Measurements from ENCODE around the gene SLC22A4. TPM values are rescaled to one million over a fixed set of nuclear protein-coding genes. Genes with fewer than 3 reads are reported as not detected.

SLC22A4 gene
- total and polyA plus RNA-seq, 5 donors from 2014 or later = not detected

GRCh38 chr5:132354381-132355139 lies 60.4 kb downstream of the SLC22A4 start:
- peaks cover 7% of the 10 kb centered on the region for H3K36me3 Mint-ChIP-seq
- no peaks in the 10 kb centered on the region for H3K36me3 ChIP-seq (ENCODE audit: control insufficient read depth, insufficient read depth, low read length)
- no peak overlapping the region for H3K4me3 Mint-ChIP-seq
- no peaks in the 10 kb centered on the region for H3K27me3 Mint-ChIP-seq
- no peak overlapping the region for H3K27ac ChIP-seq (ENCODE audit: insufficient read depth, low read length, poor library complexity, severe bottlenecking)
- ATAC-seq (ENCODE audit: low read depth in 2 of 2) = no peak
- no peak overlapping the region for H3K27ac Mint-ChIP-seq
- no peak for DNase-seq
- no peaks in the 10 kb centered on the region for H3K4me1 ChIP-seq (ENCODE audit: control insufficient read depth, insufficient read depth, low read length, poor library complexity, severe bottlenecking)
- no peak overlapping the region for H3K4me3 ChIP-seq (ENCODE audit: low read depth, low read length)
- no peaks in the 10 kb centered on the region for H3K4me1 Mint-ChIP-seq
- peaks cover 4% of the 10 kb centered on the region for H3K27me3 ChIP-seq (ENCODE audit: control insufficient read depth, insufficient read depth, low read length)
- H3K9me3 ChIP-seq (ENCODE audit: control insufficient read depth in 2 of 2, low read length in 2 of 2) = no peaks in the 10 kb centered on the region
- peaks cover 0 to 2% (median 0%) of the 10 kb centered on the region in 7 donors for H3K9me3 Mint-ChIP-seq

- Mint-ChIP-seq H3K4me3 (no peak overlapping the region), H3K27ac (no peak overlapping the region), H3K36me3 (peaks cover 7% of the 10 kb centered on the region), H3K4me1 (no peaks in the 10 kb centered on the region), H3K9me3 (peaks cover 0 to 2% (median 0%) of the 10 kb centered on the region in 7 donors), H3K27me3 (no peaks in the 10 kb centered on the region)
- DNase-seq (no peak), ATAC-seq (ENCODE audit: low read depth in 2 of 2) (no peak)
- no peaks in the 10 kb centered on the region for H3K9me3 ChIP-seq (ENCODE audit: control insufficient read depth in 2 of 2, low read length in 2 of 2)
- no peak overlapping the region for H3K27ac ChIP-seq (ENCODE audit: insufficient read depth, low read length, poor library complexity, severe bottlenecking)
- H3K36me3 ChIP-seq (ENCODE audit: control insufficient read depth, insufficient read depth, low read length) = no peaks in the 10 kb centered on the region
- H3K4me1 ChIP-seq (ENCODE audit: control insufficient read depth, insufficient read depth, low read length, poor library complexity, severe bottlenecking) = no peaks in the 10 kb centered on the region
- no peak overlapping the region for H3K4me3 ChIP-seq (ENCODE audit: low read depth, low read length)
- H3K27me3 ChIP-seq (ENCODE audit: control insufficient read depth, insufficient read depth, low read length) = peaks cover 4% of the 10 kb centered on the region
Observed at GRCh38 chr5:132355140-132355765, 61.1 kb downstream of the SLC22A4 start.

GRCh38 chr5:132358775-132359174 lies 64.6 kb downstream of the SLC22A4 start:
- H3K36me3 Mint-ChIP-seq = peaks cover 12% of the 10 kb centered on the region
- no peak overlapping the region for H3K27ac ChIP-seq (ENCODE audit: insufficient read depth, low read length, poor library complexity, severe bottlenecking)
- no peak for DNase-seq
- no peaks in the 10 kb centered on the region for H3K36me3 ChIP-seq (ENCODE audit: control insufficient read depth, insufficient read depth, low read length)
- no peaks in the 10 kb centered on the region for H3K27me3 Mint-ChIP-seq
- H3K4me3 ChIP-seq (ENCODE audit: low read depth, low read length) = no peak overlapping the region
- no peaks in the 10 kb centered on the region for H3K27me3 ChIP-seq (ENCODE audit: control insufficient read depth, insufficient read depth, low read length)
- no peak for ATAC-seq (ENCODE audit: low read depth in 2 of 2)
- no peaks in the 10 kb centered on the region for H3K9me3 Mint-ChIP-seq
- no peak overlapping the region for H3K4me3 Mint-ChIP-seq
- no peak overlapping the region for H3K27ac Mint-ChIP-seq
- H3K4me1 ChIP-seq (ENCODE audit: control insufficient read depth, insufficient read depth, low read length, poor library complexity, severe bottlenecking) = no peaks in the 10 kb centered on the region
- no peaks in the 10 kb centered on the region for H3K4me1 Mint-ChIP-seq
- no peaks in the 10 kb centered on the region for H3K9me3 ChIP-seq (ENCODE audit: control insufficient read depth in 2 of 2, low read length in 2 of 2)

GRCh38 chr5:132362086-132362485 lies 67.9 kb downstream of the SLC22A4 start:
- H3K4me3 ChIP-seq (ENCODE audit: low read depth, low read length) = no peak overlapping the region
- Mint-ChIP-seq H3K9me3 (no peaks in the 10 kb centered on the region), H3K36me3 (peaks cover 17% of the 10 kb centered on the region), H3K4me1 (no peaks in the 10 kb centered on the region), H3K27ac (no peak overlapping the region), H3K27me3 (no peaks in the 10 kb centered on the region), H3K4me3 (no peak overlapping the region)
- ATAC-seq (ENCODE audit: low read depth in 2 of 2) (no peak), DNase-seq (no peak)
- H3K9me3 ChIP-seq (ENCODE audit: control insufficient read depth in 2 of 2, low read length in 2 of 2) = no peaks in the 10 kb centered on the region
- no peak overlapping the region for H3K27ac ChIP-seq (ENCODE audit: insufficient read depth, low read length, poor library complexity, severe bottlenecking)
- no peaks in the 10 kb centered on the region for H3K27me3 ChIP-seq (ENCODE audit: control insufficient read depth, insufficient read depth, low read length)
- no peaks in the 10 kb centered on the region for H3K4me1 ChIP-seq (ENCODE audit: control insufficient read depth, insufficient read depth, low read length, poor library complexity, severe bottlenecking)
- H3K36me3 ChIP-seq (ENCODE audit: control insufficient read depth, insufficient read depth, low read length) = no peaks in the 10 kb centered on the region

- Mint-ChIP-seq H3K36me3 (peaks cover 17% of the 10 kb centered on the region), H3K27ac (no peak overlapping the region), H3K4me1 (peaks cover 0 to 3% (median under 1%) of the 10 kb centered on the region in 4 donors), H3K4me3 (no peak overlapping the region), H3K9me3 (no peaks in the 10 kb centered on the region), H3K27me3 (no peaks in the 10 kb centered on the region)
- no peaks in the 10 kb centered on the region for H3K4me1 ChIP-seq (ENCODE audit: control insufficient read depth, insufficient read depth, low read length, poor library complexity, severe bottlenecking)
- H3K4me3 ChIP-seq (ENCODE audit: low read depth, low read length) = no peak overlapping the region
- no peaks in the 10 kb centered on the region for H3K27me3 ChIP-seq (ENCODE audit: control insufficient read depth, insufficient read depth, low read length)
- no peaks in the 10 kb centered on the region for H3K9me3 ChIP-seq (ENCODE audit: control insufficient read depth in 2 of 2, low read length in 2 of 2)
- no peak for DNase-seq
- no peaks in the 10 kb centered on the region for H3K36me3 ChIP-seq (ENCODE audit: control insufficient read depth, insufficient read depth, low read length)
- no peak for ATAC-seq (ENCODE audit: low read depth in 2 of 2)
- H3K27ac ChIP-seq (ENCODE audit: insufficient read depth, low read length, poor library complexity, severe bottlenecking) = no peak overlapping the region
Observed at GRCh38 chr5:132363431-132364112, 69.4 kb downstream of the SLC22A4 start.

- no peaks in the 10 kb centered on the region for H3K27me3 Mint-ChIP-seq
- H3K4me1 Mint-ChIP-seq = peaks cover 0 to 7% (median 5%) of the 10 kb centered on the region in 4 donors
- no peaks in the 10 kb centered on the region for H3K27me3 ChIP-seq (ENCODE audit: control insufficient read depth, insufficient read depth, low read length)
- peaks cover 4% of the 10 kb centered on the region for H3K4me1 ChIP-seq (ENCODE audit: control insufficient read depth, insufficient read depth, low read length, poor library complexity, severe bottlenecking)
- peaks cover 17% of the 10 kb centered on the region for H3K36me3 Mint-ChIP-seq
- no peak overlapping the region for H3K4me3 Mint-ChIP-seq
- no peak overlapping the region for H3K4me3 ChIP-seq (ENCODE audit: low read depth, low read length)
- no peak overlapping the region for H3K27ac ChIP-seq (ENCODE audit: insufficient read depth, low read length, poor library complexity, severe bottlenecking)
- ATAC-seq (ENCODE audit: low read depth in 2 of 2) (no peak), DNase-seq (no peak)
- no peaks in the 10 kb centered on the region for H3K9me3 ChIP-seq (ENCODE audit: control insufficient read depth in 2 of 2, low read length in 2 of 2)
- no peaks in the 10 kb centered on the region for H3K9me3 Mint-ChIP-seq
- H3K36me3 ChIP-seq (ENCODE audit: control insufficient read depth, insufficient read depth, low read length) = no peaks in the 10 kb centered on the region
- no peak overlapping the region for H3K27ac Mint-ChIP-seq
Observed at GRCh38 chr5:132364319-132364718, 70.1 kb downstream of the SLC22A4 start.

GRCh38 chr5:132365213-132365612 lies 71.0 kb downstream of the SLC22A4 start:
- Mint-ChIP-seq H3K27me3 (no peaks in the 10 kb centered on the region), H3K4me3 (no peak overlapping the region), H3K27ac (no peak overlapping the region), H3K9me3 (no peaks in the 10 kb centered on the region), H3K4me1 (peaks cover 0 to 8% (median 5%) of the 10 kb centered on the region in 4 donors), H3K36me3 (peaks cover 17% of the 10 kb centered on the region)
- no peak for ATAC-seq (ENCODE audit: low read depth in 2 of 2)
- Histone ChIP-seq H3K4me1 (ENCODE audit: control insufficient read depth, insufficient read depth, low read length, poor library complexity, severe bottlenecking) (peaks cover 8% of the 10 kb centered on the region), H3K36me3 (ENCODE audit: control insufficient read depth, insufficient read depth, low read length) (no peaks in the 10 kb centered on the region), H3K27me3 (ENCODE audit: control insufficient read depth, insufficient read depth, low read length) (no peaks in the 10 kb centered on the region), H3K4me3 (ENCODE audit: low read depth, low read length) (no peak overlapping the region), H3K9me3 (ENCODE audit: control insufficient read depth in 2 of 2, low read length in 2 of 2) (no peaks in the 10 kb centered on the region), H3K27ac (ENCODE audit: insufficient read depth, low read length, poor library complexity, severe bottlenecking) (no peak overlapping the region)
- DNase-seq = no peak
